Measurements from ENCODE around the gene MOXD1. TPM values are rescaled to one million over a fixed set of nuclear protein-coding genes. Genes with fewer than 3 reads are reported as not detected.

The MOXD1 gene
- total and polyA plus RNA-seq, 12 donors = 4.8 to 66.3 (median 41.2) TPM

- Histone ChIP-seq H3K36me3 (replicated peaks in 1 of 2) (no peaks in the 10 kb centered on the region), H3K27ac (peak overlapping the region in 1 of 5 donors; percentile 32), H3K4me1 (replicated peaks in 1 of 2) (peaks cover 6 to 22% of the 10 kb centered on the region in 2 donors), H3K9me3 (replicated peaks in 1 of 3) (no peaks in the 10 kb centered on the region), H3K4me3 (no peak overlapping the region), H3K27me3 (no peaks in the 10 kb centered on the region)
- TF ChIP-seq CTCF (IDR thresholded peaks at IDR 0.05) (no peak), POLR2A (IDR thresholded peaks at IDR 0.05) (no peak)
- intact Hi-C loops (cut with DNase I) = no loop called here
- peak in 6 of 7 donors; percentile 25 to 60 (median 46) for DNase-seq
- WGBS, 4 donors = 49 to 78% (median 70%) methylated on average over 4 of the region's 4 CpGs
Observed at GRCh38 chr6:132369526-132369925, 31.7 kb downstream of the MOXD1 start.

DNA sequence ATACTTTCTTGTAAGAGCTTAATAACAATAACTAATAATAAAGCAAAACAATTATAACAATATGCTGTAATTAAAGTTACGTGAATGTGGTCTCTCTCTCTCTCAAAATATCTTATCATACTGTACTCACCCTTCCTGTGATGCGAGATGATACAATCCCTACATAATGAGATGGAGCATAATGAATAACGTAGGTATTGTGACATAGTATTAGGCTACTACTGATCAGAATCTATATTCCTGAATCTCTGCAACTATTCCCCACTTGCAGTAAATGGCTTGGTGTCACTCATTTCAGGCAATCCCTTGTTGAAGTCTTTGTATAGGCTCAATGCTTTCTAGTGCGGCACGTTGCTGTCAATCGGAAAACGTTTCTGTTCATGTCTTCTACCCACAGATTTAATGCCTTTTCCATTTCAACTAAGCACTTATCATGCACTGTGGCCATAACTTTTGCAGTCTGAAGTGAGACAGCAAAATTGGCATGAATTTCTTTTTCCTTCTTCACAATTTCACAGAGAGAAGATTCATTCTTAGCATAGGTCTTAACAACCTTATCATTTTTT, 32.3 kb downstream of the MOXD1 start:
- no peak for DNase-seq
- H3K27me3 ChIP-seq = no peaks in the 10 kb centered on the region
- intact Hi-C loops (cut with DNase I) = no loop called here
- no peak overlapping the region for H3K4me3 ChIP-seq
- TF ChIP-seq CTCF (IDR thresholded peaks at IDR 0.05) = no peak
- no peak for TF ChIP-seq POLR2A (IDR thresholded peaks at IDR 0.05)
- H3K36me3 ChIP-seq (replicated peaks in 1 of 2) = no peaks in the 10 kb centered on the region
- no peak overlapping the region for H3K27ac ChIP-seq
- peaks cover 12 to 27% of the 10 kb centered on the region in 2 donors for H3K4me1 ChIP-seq (replicated peaks in 1 of 2)
- WGBS, 4 donors = 87 to 92% (median 90%) methylated on average over 7 of the region's 7 CpGs
- no peaks in the 10 kb centered on the region for H3K9me3 ChIP-seq (replicated peaks in 1 of 3)

GRCh38 chr6:132365281-132365907, 35.9 kb downstream of the MOXD1 start:
- 37 to 43% (median 40%) methylated on average over 4 of the region's 4 CpGs for whole genome bisulfite sequencing, 4 donors
- H3K27me3 ChIP-seq = no peaks in the 10 kb centered on the region
- H3K9me3 ChIP-seq (replicated peaks in 1 of 3) = no peaks in the 10 kb centered on the region
- no peak overlapping the region for H3K4me3 ChIP-seq
- H3K36me3 ChIP-seq (replicated peaks in 1 of 2) = no peaks in the 10 kb centered on the region
- peak in 2 of 7 donors; percentile 18 to 55 for DNase-seq
- intact Hi-C loops (cut with DNase I) = no loop called here
- peaks cover 8 to 21% of the 10 kb centered on the region in 2 donors for H3K4me1 ChIP-seq (replicated peaks in 1 of 2)
- no peak for TF ChIP-seq POLR2A (IDR thresholded peaks at IDR 0.05)
- TF ChIP-seq CTCF (IDR thresholded peaks at IDR 0.05) = no peak
- H3K27ac ChIP-seq = peak overlapping the region in 2 of 5 donors; percentile 7 to 31

DNA sequence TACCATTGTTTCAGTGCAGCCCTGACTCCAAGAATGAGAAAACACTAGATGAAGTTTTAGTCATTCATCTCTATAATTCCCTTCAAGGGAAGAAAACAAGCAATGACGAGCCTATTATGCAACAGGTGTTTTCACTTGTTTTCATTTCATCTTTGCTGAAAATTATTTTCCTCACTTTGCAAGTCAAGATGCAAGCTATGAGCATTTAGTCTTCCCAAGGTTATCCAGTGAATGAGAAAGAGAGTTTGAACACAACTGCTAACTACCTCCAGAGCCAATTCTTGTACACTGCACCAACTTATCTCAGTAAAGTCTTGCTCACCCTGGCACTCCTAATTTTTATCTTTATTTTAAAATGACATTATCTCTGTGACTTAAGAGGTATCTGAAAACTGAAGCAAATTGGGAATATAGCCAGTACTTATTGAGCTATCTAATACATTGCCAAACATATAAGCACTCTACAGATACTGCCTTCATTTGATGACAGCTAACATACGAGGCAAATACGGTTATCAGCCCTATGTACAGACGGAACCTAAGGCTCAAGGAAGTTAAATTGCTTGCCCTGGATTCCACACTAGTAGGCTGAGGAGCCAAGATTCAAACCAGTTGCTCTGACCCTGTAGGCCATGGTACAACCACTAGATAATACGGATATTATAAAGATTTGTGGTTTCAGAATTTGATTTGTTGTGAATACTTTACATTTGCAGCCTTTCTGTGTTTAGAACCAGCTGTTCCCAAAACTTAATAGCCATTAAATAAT, 36.8 kb downstream of the MOXD1 start:
- peak overlapping the region in 2 of 5 donors; percentile 7 to 31 for H3K27ac ChIP-seq
- no peak for TF ChIP-seq POLR2A (IDR thresholded peaks at IDR 0.05)
- no peak for TF ChIP-seq CTCF (IDR thresholded peaks at IDR 0.05)
- intact Hi-C loops (cut with DNase I) = no loop called here
- no peak overlapping the region for H3K4me3 ChIP-seq
- H3K4me1 ChIP-seq (replicated peaks in 1 of 2) = peaks cover 8 to 17% of the 10 kb centered on the region in 2 donors
- no peaks in the 10 kb centered on the region for H3K27me3 ChIP-seq
- H3K36me3 ChIP-seq (replicated peaks in 1 of 2) = no peaks in the 10 kb centered on the region
- WGBS, 4 donors = 51 to 66% (median 63%) methylated on average over 5 of the region's 5 CpGs
- no peak for DNase-seq
- no peaks in the 10 kb centered on the region for H3K9me3 ChIP-seq (replicated peaks in 1 of 3)
